Measurements from ENCODE around the gene SOX4.

DNA sequence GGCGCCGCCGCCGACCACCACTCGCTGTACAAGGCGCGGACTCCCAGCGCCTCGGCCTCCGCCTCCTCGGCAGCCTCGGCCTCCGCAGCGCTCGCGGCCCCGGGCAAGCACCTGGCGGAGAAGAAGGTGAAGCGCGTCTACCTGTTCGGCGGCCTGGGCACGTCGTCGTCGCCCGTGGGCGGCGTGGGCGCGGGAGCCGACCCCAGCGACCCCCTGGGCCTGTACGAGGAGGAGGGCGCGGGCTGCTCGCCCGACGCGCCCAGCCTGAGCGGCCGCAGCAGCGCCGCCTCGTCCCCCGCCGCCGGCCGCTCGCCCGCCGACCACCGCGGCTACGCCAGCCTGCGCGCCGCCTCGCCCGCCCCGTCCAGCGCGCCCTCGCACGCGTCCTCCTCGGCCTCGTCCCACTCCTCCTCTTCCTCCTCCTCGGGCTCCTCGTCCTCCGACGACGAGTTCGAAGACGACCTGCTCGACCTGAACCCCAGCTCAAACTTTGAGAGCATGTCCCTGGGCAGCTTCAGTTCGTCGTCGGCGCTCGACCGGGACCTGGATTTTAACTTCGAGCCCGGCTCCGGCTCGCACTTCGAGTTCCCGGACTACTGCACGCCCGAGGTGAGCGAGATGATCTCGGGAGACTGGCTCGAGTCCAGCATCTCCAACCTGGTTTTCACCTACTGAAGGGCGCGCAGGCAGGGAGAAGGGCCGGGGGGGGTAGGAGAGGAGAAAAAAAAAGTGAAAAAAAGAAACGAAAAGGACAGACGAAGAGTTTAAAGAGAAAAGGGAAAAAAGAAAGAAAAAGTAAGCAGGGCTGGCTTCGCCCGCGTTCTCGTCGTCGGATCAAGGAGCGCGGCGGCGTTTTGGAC, 2.0 kb downstream of the SOX4 start:
- TF ChIP-seq RXRA (IDR thresholded peaks at IDR 0.05; ENCODE audit: borderline replicate concordance, low read depth) (no peak), CHD2 (IDR thresholded peaks at IDR 0.05; ENCODE audit: low read length, partially characterized antibody) (no peak), NRF1 (IDR thresholded peaks at IDR 0.05; ENCODE audit: low read depth, low read length) (no peak), EP300 (IDR thresholded peaks at IDR 0.05; ENCODE audit: borderline replicate concordance in 1 of 2, low read depth in 1 of 2, low read length in 1 of 2) (no peak)
- TF ChIP-seq, protein P1, sequence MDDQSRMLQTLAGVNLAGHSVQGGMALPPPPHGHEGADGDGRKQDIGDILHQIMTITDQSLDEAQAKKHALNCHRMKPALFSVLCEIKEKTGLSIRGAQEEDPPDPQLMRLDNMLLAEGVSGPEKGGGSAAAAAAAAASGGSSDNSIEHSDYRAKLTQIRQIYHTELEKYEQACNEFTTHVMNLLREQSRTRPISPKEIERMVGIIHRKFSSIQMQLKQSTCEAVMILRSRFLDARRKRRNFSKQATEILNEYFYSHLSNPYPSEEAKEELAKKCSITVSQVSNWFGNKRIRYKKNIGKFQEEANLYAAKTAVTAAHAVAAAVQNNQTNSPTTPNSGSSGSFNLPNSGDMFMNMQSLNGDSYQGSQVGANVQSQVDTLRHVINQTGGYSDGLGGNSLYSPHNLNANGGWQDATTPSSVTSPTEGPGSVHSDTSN (IDR thresholded peaks at IDR 0.05), result no peak
- TF ChIP-seq, protein P2, sequence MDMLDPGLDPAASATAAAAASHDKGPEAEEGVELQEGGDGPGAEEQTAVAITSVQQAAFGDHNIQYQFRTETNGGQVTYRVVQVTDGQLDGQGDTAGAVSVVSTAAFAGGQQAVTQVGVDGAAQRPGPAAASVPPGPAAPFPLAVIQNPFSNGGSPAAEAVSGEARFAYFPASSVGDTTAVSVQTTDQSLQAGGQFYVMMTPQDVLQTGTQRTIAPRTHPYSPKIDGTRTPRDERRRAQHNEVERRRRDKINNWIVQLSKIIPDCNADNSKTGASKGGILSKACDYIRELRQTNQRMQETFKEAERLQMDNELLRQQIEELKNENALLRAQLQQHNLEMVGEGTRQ (IDR thresholded peaks at IDR 0.05; ENCODE audit: borderline replicate concordance, low read depth, low read length), result no peak
- TF ChIP-seq, protein P3, sequence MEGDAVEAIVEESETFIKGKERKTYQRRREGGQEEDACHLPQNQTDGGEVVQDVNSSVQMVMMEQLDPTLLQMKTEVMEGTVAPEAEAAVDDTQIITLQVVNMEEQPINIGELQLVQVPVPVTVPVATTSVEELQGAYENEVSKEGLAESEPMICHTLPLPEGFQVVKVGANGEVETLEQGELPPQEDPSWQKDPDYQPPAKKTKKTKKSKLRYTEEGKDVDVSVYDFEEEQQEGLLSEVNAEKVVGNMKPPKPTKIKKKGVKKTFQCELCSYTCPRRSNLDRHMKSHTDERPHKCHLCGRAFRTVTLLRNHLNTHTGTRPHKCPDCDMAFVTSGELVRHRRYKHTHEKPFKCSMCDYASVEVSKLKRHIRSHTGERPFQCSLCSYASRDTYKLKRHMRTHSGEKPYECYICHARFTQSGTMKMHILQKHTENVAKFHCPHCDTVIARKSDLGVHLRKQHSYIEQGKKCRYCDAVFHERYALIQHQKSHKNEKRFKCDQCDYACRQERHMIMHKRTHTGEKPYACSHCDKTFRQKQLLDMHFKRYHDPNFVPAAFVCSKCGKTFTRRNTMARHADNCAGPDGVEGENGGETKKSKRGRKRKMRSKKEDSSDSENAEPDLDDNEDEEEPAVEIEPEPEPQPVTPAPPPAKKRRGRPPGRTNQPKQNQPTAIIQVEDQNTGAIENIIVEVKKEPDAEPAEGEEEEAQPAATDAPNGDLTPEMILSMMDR (IDR thresholded peaks at IDR 0.05), result no peak
